HepG2 (cell line): ENCODE data around the gene RASD1. TPM values are rescaled to one million over a fixed set of nuclear protein-coding genes. Genes with fewer than 3 reads are reported as not detected.

Source experiments
- GPBP1L1 ChIP-seq: sonication (generic); formaldehyde crosslinking; IDR thresholded peaks from 2 replicates; pipeline ENCODE4 v1.5.0; 2020; ENCODE audit warnings: mild to moderate bottlenecking, missing genetic modification reagents
- HIC2 ChIP-seq: sonication (generic); formaldehyde crosslinking; IDR thresholded peaks from 2 replicates; pipeline ENCODE4 v1.9.0; 2022; ENCODE audit warnings: low read depth, missing genetic modification reagents
- HMGXB3 ChIP-seq: sonication (generic); formaldehyde crosslinking; IDR thresholded peaks from 2 replicates; pipeline ENCODE4 v1.4.0; 2020; ENCODE audit warnings: missing genetic modification reagents, borderline replicate concordance
- PREB ChIP-seq: sonication (generic); formaldehyde crosslinking; IDR thresholded peaks from 2 replicates; pipeline ENCODE4 v1.4.0; 2020; ENCODE audit warnings: missing genetic modification reagents
- SMAD1 ChIP-seq: sonication (generic); formaldehyde crosslinking; IDR thresholded peaks from 2 replicates; pipeline ENCODE4 v1.4.0; 2020; ENCODE audit warnings: missing genetic modification reagents, low read depth, mild to moderate bottlenecking, borderline replicate concordance
- ZKSCAN5 ChIP-seq: sonication (generic); formaldehyde crosslinking; IDR thresholded peaks from 2 replicates; pipeline ENCODE4 v1.5.1; 2020; ENCODE audit warnings: mild to moderate bottlenecking, missing genetic modification reagents
- ZNF138 ChIP-seq: sonication (generic); formaldehyde crosslinking; IDR thresholded peaks from 2 replicates; pipeline ENCODE4 v1.5.0; 2020; ENCODE audit warnings: mild to moderate bottlenecking, low read depth, missing genetic modification reagents
- ZNF557 ChIP-seq: sonication (generic); formaldehyde crosslinking; IDR thresholded peaks from 2 replicates; pipeline ENCODE4 v1.4.0; 2020; ENCODE audit warnings: missing genetic modification reagents
- ZNF609 ChIP-seq: sonication (generic); formaldehyde crosslinking; IDR thresholded peaks from 2 replicates; pipeline ENCODE4 v1.4.0; 2020; ENCODE audit warnings: mild to moderate bottlenecking, missing genetic modification reagents, borderline replicate concordance
- polyA plus RNA-seq, 8 experiments: library from polyadenylated mRNA; depleted of rRNA in 3 of 8; stranded (reverse) in 7 of 8; unstranded in 1 of 8; fragments of >200 nt; fragmentation: Illumina TruSeq in 4 of 8; extraction: Trizol in 4 of 8; gene quantifications; 2 replicates each; pipeline versions ENCODE4 v1.2.1 to v1.2.3, GENCODE V29; 2011 to 2016; ENCODE audit warnings: low read depth in 4 of 8, missing spikeins in 1 of 8, mixed read lengths in 1 of 8; ENCODE audit not compliant: insufficient read depth in 1 of 8
- total RNA-seq, 5 experiments: library from RNA; depleted of rRNA; stranded (reverse); fragments of >200 nt; fragmentation: Illumina TruSeq; extraction: Trizol; gene quantifications; 2 replicates each; pipeline ENCODE4 v1.2.3, GENCODE V29; 2016; ENCODE audit warnings: low read depth in 1 of 5

RASD1 gene
- total and polyA plus RNA-seq, 2 of the 13 experiments (the other 11 are each of a cell fraction or from before 2014, with no cell fraction given), result 1.6 to 4.2 TPM

- TF ChIP-seq GPBP1L1 (CRISPR knock-in tag) (no peak), SMAD1 (no peak), PREB (CRISPR knock-in tag) (no peak), HIC2 (peak; percentile 58; the same call in 1 of the 2 replicates), HMGXB3 (CRISPR knock-in tag) (no peak), ZNF138 (CRISPR knock-in tag) (no peak), ZNF557 (CRISPR knock-in tag) (no peak), ZKSCAN5 (CRISPR knock-in tag) (no peak), ZNF609 (CRISPR knock-in tag) (no peak)
Observed at GRCh38 chr17:17528696-17529652, 32.8 kb upstream of the RASD1 start (continued).
